Osteocyte (in vitro differentiated cells): ENCODE data around the gene CYFIP1. TPM values are rescaled to one million over a fixed set of nuclear protein-coding genes. Genes with fewer than 3 reads are reported as not detected.

Source experiments
- DNase-seq: peaks from one replicate; pipeline ENCODE4 v3.0.0; 2021; ENCODE audit warnings: mixed read lengths; ENCODE audit not compliant: unreplicated experiment; ENCODE audit errors: extremely low spot score
- H3K27ac Mint-ChIP-seq: one replicate; pipeline ENCODE4 v1.8.0; 2021; ENCODE audit warnings: mild to moderate bottlenecking, mixed read lengths; ENCODE audit not compliant: unreplicated experiment
- H3K27me3 Mint-ChIP-seq: one replicate; pipeline ENCODE4 v1.8.0; 2021; ENCODE audit warnings: mixed read lengths; ENCODE audit not compliant: unreplicated experiment
- H3K36me3 Mint-ChIP-seq: one replicate; pipeline ENCODE4 v1.8.0; 2021; ENCODE audit warnings: mixed read lengths; ENCODE audit not compliant: unreplicated experiment
- H3K4me1 Mint-ChIP-seq: one replicate; pipeline ENCODE4 v1.8.0; 2021; ENCODE audit warnings: mixed read lengths; ENCODE audit not compliant: unreplicated experiment
- H3K4me3 Mint-ChIP-seq: one replicate; pipeline ENCODE4 v1.8.0; 2021; ENCODE audit warnings: mild to moderate bottlenecking, moderate library complexity, mixed read lengths; ENCODE audit not compliant: unreplicated experiment
- H3K9me3 Mint-ChIP-seq: one replicate; pipeline ENCODE4 v1.8.0; 2021; ENCODE audit warnings: mixed read lengths; ENCODE audit not compliant: unreplicated experiment
- CTCF ChIP-seq: fragments of 200-600 bp; sonication (generic); IDR thresholded peaks from 2 replicates; pipeline ENCODE4 v1.5.0; 2021; ENCODE audit warnings: antibody characterized with exemption, mild to moderate bottlenecking, moderate library complexity
- total RNA-seq: library from RNA; stranded (reverse); gene quantifications from 2 replicates; pipeline ENCODE4 v1.2.1, GENCODE V29; 2021

The CYFIP1 gene
- total RNA-seq, 1 donor from 2014 or later: 118 TPM

GRCh38 chr15:22974745-22975144 is 5.4 kb downstream of the CYFIP1 start:
- no peak overlapping the region for H3K27ac Mint-ChIP-seq
- peaks cover 14% of the 10 kb centered on the region for H3K4me1 Mint-ChIP-seq
- no peak for TF ChIP-seq CTCF
- no peak for DNase-seq
- no peaks in the 10 kb centered on the region for H3K27me3 Mint-ChIP-seq
- H3K9me3 Mint-ChIP-seq: peaks cover 5% of the 10 kb centered on the region
- H3K36me3 Mint-ChIP-seq: peaks cover 3% of the 10 kb centered on the region
- H3K4me3 Mint-ChIP-seq: no peak overlapping the region

GRCh38 chr15:22973987-22974386 is 6.2 kb downstream of the CYFIP1 start:
- Mint-ChIP-seq H3K27ac (no peak overlapping the region), H3K4me1 (peaks cover 12% of the 10 kb centered on the region), H3K4me3 (no peak overlapping the region), H3K9me3 (peaks cover 10% of the 10 kb centered on the region), H3K36me3 (peaks cover 3% of the 10 kb centered on the region), H3K27me3 (no peaks in the 10 kb centered on the region)
- no peak for TF ChIP-seq CTCF
- DNase-seq: no peak

GRCh38 chr15:22973286-22973685 is 6.9 kb downstream of the CYFIP1 start:
- H3K27ac Mint-ChIP-seq: no peak overlapping the region
- H3K4me3 Mint-ChIP-seq: no peak overlapping the region

GRCh38 chr15:22969489-22969888 is 10.7 kb downstream of the CYFIP1 start:
- Mint-ChIP-seq H3K9me3 (peaks cover 10% of the 10 kb centered on the region), H3K4me3 (no peak overlapping the region), H3K27me3 (no peaks in the 10 kb centered on the region), H3K27ac (no peak overlapping the region), H3K4me1 (peaks cover 17% of the 10 kb centered on the region), H3K36me3 (peaks cover 3% of the 10 kb centered on the region)
- no peak for DNase-seq
- no peak for TF ChIP-seq CTCF

More at GRCh38 chr15:22973286-22973685, 6.9 kb downstream of the CYFIP1 start:
- peaks cover 10% of the 10 kb centered on the region for H3K4me1 Mint-ChIP-seq
- TF ChIP-seq CTCF: no peak
- no peak for DNase-seq
- peaks cover 3% of the 10 kb centered on the region for H3K36me3 Mint-ChIP-seq
- H3K9me3 Mint-ChIP-seq: peaks cover 10% of the 10 kb centered on the region
- no peaks in the 10 kb centered on the region for H3K27me3 Mint-ChIP-seq

GRCh38 chr15:22968366-22968765 is 11.8 kb downstream of the CYFIP1 start:
- H3K36me3 Mint-ChIP-seq: peaks cover 3% of the 10 kb centered on the region
- H3K4me3 Mint-ChIP-seq: no peak overlapping the region
- H3K27me3 Mint-ChIP-seq: no peaks in the 10 kb centered on the region
- peaks cover 27% of the 10 kb centered on the region for H3K4me1 Mint-ChIP-seq
- no peak for TF ChIP-seq CTCF
- peak overlapping the region; percentile 74 for H3K27ac Mint-ChIP-seq
- DNase-seq: no peak
- peaks cover 10% of the 10 kb centered on the region for H3K9me3 Mint-ChIP-seq
